ENCODE data around the gene PARP15. TPM values are rescaled to one million over a fixed set of nuclear protein-coding genes. Genes with fewer than 3 reads are reported as not detected.

The PARP15 gene
- total RNA-seq, 2 experiments from 2014 or later: 0.70 to 3.4 TPM

- Histone ChIP-seq H3K9me2 (ENCODE audit: insufficient read depth, low read length) (no peaks in the 10 kb centered on the region), H3K4me2 (ENCODE audit: low read length) (no peak overlapping the region), H4K20me1 (ENCODE audit: insufficient read depth, low read length) (no peaks in the 10 kb centered on the region), H3K79me2 (ENCODE audit: insufficient read depth, low read depth, low read length) (no peaks in the 10 kb centered on the region), H3K27ac (ENCODE audit: low read depth, low read length, poor library complexity, severe bottlenecking) (no peak overlapping the region), H3K9me3 (ENCODE audit: low read length) (no peaks in the 10 kb centered on the region), H3K36me3 (ENCODE audit: insufficient read depth, low read length) (no peaks in the 10 kb centered on the region), H3K4me3 (ENCODE audit: low read depth, low read length, poor library complexity, severe bottlenecking) (no peak overlapping the region), H3K4me1 (ENCODE audit: insufficient read depth, low read length, poor library complexity, severe bottlenecking) (peaks cover 18% of the 10 kb centered on the region), H2AFZ (ENCODE audit: low read length) (no peak overlapping the region)
- no TSS peak for BruUV-seq (replicated peaks)
- CTCF ChIA-PET (ENCODE audit: unreplicated experiment): interaction anchor here (1.1 kb wide), 1 partner anchor 119 kb away, joined by 3 read pairs; no protein-coding TSS in a partner anchor
- no peak for TF ChIP-seq EZH2phosphoT487 (IDR thresholded peaks at IDR 0.05; ENCODE audit: borderline replicate concordance, low read depth, low read length)
- TF ChIP-seq, protein P1, sequence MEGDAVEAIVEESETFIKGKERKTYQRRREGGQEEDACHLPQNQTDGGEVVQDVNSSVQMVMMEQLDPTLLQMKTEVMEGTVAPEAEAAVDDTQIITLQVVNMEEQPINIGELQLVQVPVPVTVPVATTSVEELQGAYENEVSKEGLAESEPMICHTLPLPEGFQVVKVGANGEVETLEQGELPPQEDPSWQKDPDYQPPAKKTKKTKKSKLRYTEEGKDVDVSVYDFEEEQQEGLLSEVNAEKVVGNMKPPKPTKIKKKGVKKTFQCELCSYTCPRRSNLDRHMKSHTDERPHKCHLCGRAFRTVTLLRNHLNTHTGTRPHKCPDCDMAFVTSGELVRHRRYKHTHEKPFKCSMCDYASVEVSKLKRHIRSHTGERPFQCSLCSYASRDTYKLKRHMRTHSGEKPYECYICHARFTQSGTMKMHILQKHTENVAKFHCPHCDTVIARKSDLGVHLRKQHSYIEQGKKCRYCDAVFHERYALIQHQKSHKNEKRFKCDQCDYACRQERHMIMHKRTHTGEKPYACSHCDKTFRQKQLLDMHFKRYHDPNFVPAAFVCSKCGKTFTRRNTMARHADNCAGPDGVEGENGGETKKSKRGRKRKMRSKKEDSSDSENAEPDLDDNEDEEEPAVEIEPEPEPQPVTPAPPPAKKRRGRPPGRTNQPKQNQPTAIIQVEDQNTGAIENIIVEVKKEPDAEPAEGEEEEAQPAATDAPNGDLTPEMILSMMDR (conservative IDR thresholded peaks at IDR 0.05; ENCODE audit: low read length): peak; percentile 82
- POLR2A ChIA-PET: no interaction called here
- intact Hi-C loops (cut with micrococcal nuclease; ENCODE audit: unreplicated experiment): loop anchor here (1.0 to 10.0 kb wide), 4 partner anchors 103 to 474 kb away; partner anchors contain the start of gene HSPBAP1
- peak; percentile 83 for DNase-seq (ENCODE audit: low spot score)
These were observed 16.8 kb upstream of the PARP15 start for GRCh38 chr3:122560680-122561079.

DNA sequence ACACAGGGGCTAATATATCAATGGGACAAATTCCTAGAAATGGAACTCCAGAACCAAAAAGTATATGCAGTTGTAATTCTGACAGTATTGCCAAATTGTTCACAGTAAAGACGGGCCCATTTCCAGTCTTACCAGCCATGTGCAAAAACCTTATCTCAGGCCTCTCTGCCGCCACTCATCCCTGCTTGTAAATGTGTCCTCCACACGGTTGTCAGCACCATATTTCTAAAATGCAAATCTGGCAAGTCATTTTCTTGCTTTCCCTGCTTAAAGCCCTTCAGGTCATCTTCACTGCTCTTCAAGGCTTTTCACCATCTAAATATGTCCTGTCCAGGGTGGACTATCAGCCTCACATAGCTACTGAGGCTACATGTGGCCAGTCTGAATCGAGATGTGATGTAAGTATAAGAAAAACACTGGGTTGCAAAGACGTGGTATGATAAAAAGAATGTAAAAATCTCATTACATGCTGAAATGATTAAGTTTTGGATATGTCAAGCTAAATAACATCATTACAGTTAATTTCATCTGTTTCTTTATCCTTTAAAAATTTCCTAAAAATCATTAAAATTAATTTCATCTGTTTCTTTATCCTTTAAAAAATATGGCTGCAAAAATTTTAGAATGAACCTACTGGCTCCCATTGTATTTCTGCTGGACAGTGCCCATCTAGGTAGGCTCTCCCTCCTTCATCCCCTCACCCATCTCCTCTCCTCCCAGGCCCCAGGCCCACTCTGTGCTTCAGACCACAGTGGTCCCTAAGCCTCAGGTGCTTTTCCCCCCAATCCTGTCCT is 14.3 kb upstream of the PARP15 start:
- intact Hi-C loops (cut with micrococcal nuclease; ENCODE audit: unreplicated experiment): loop anchor here (5.0 to 10.0 kb wide), 3 partner anchors 106 to 472 kb away; partner anchors contain the start of gene HSPBAP1
- Histone ChIP-seq H3K4me2 (ENCODE audit: low read length) (peak overlapping the region; percentile 83), H3K36me3 (ENCODE audit: insufficient read depth, low read length) (no peaks in the 10 kb centered on the region), H3K4me1 (ENCODE audit: insufficient read depth, low read length, poor library complexity, severe bottlenecking) (peaks cover 18% of the 10 kb centered on the region), H3K9me3 (ENCODE audit: low read length) (no peaks in the 10 kb centered on the region), H3K27ac (ENCODE audit: low read depth, low read length, poor library complexity, severe bottlenecking) (no peak overlapping the region), H4K20me1 (ENCODE audit: insufficient read depth, low read length) (no peaks in the 10 kb centered on the region), H3K9me2 (ENCODE audit: insufficient read depth, low read length) (no peaks in the 10 kb centered on the region), H3K4me3 (ENCODE audit: low read depth, low read length, poor library complexity, severe bottlenecking) (peak overlapping the region; percentile 66), H3K79me2 (ENCODE audit: insufficient read depth, low read depth, low read length) (no peaks in the 10 kb centered on the region), H2AFZ (ENCODE audit: low read length) (peak overlapping the region; percentile 80; the same call in 1 of the 2 replicates)
- TF ChIP-seq, protein P1 (conservative IDR thresholded peaks at IDR 0.05; ENCODE audit: low read length): no peak
- TF ChIP-seq EZH2phosphoT487 (IDR thresholded peaks at IDR 0.05; ENCODE audit: borderline replicate concordance, low read depth, low read length): no peak
- CTCF ChIA-PET (ENCODE audit: unreplicated experiment): no interaction called here
- no TSS peak for BruUV-seq (replicated peaks)
- DNase-seq (ENCODE audit: low spot score): no peak
- POLR2A ChIA-PET: interaction anchor here (0.9 kb wide), 1 partner anchor 39 kb away, joined by 3 read pairs; no protein-coding TSS in a partner anchor

GRCh38 chr3:122563717-122564025 is 13.8 kb upstream of the PARP15 start:
- Histone ChIP-seq H3K9me2 (ENCODE audit: insufficient read depth, low read length) (no peaks in the 10 kb centered on the region), H3K36me3 (ENCODE audit: insufficient read depth, low read length) (no peaks in the 10 kb centered on the region), H3K9me3 (ENCODE audit: low read length) (no peaks in the 10 kb centered on the region), H4K20me1 (ENCODE audit: insufficient read depth, low read length) (no peaks in the 10 kb centered on the region), H3K4me2 (ENCODE audit: low read length) (peak overlapping the region; percentile 83), H3K4me3 (ENCODE audit: low read depth, low read length, poor library complexity, severe bottlenecking) (peak overlapping the region; percentile 66), H2AFZ (ENCODE audit: low read length) (peak overlapping the region; percentile 80), H3K79me2 (ENCODE audit: insufficient read depth, low read depth, low read length) (no peaks in the 10 kb centered on the region), H3K4me1 (ENCODE audit: insufficient read depth, low read length, poor library complexity, severe bottlenecking) (peaks cover 22% of the 10 kb centered on the region), H3K27ac (ENCODE audit: low read depth, low read length, poor library complexity, severe bottlenecking) (no peak overlapping the region)
- BruUV-seq (replicated peaks): no TSS peak
- peak; percentile 16 for DNase-seq (ENCODE audit: low spot score)
- POLR2A ChIA-PET: interaction anchor here (0.8 kb wide), 1 partner anchor 11 kb away, joined by 4 read pairs; no protein-coding TSS in a partner anchor
- no peak for TF ChIP-seq EZH2phosphoT487 (IDR thresholded peaks at IDR 0.05; ENCODE audit: borderline replicate concordance, low read depth, low read length)
- TF ChIP-seq, protein P1 (conservative IDR thresholded peaks at IDR 0.05; ENCODE audit: low read length): no peak
- CTCF ChIA-PET (ENCODE audit: unreplicated experiment): no interaction called here
- intact Hi-C loops (cut with micrococcal nuclease; ENCODE audit: unreplicated experiment): loop anchor here (5.0 to 10.0 kb wide), 3 partner anchors 106 to 471 kb away; partner anchors contain the start of gene HSPBAP1
